CD4-positive, alpha-beta T cell treated with Interleukin-17A for 4 hours (primary cell): ENCODE results near the gene VPREB3.
A peak's percentile ranks its signal among the peaks of the same experiment; 100 is the strongest.
"Not testable (repeated sequence)": the region's sequence is repeated elsewhere in the genome, so short reads cannot be mapped to it uniquely, and the experiment has no call there.

Experiments
- DNase-seq: peaks from one replicate; pipeline ENCODE4 v3.0.0-alpha.2; 2020; ENCODE audit warnings: mixed read lengths

The VPREB3 gene

DNA sequence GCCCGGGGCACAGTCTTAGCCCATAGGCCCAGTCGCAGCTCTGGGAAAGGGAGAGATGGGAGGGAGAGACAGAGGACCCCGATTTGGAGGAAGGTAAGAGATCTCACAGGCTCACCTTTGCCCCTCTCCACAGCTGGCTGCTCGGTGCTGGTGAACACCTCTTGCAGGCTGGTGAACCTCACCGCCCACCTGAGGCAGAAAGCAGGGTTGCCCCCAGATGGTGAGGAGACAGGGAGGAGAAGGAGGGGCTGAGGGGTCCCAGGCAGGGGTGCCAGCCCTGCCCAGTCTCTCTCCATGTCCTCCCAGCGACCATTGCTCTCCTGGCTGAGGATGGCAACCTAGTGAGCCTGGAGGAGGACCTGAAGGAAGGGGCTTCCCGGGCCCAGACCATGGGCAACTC is 9.7 kb upstream of the VPREB3 start:
- no peak for DNase-seq

DNA sequence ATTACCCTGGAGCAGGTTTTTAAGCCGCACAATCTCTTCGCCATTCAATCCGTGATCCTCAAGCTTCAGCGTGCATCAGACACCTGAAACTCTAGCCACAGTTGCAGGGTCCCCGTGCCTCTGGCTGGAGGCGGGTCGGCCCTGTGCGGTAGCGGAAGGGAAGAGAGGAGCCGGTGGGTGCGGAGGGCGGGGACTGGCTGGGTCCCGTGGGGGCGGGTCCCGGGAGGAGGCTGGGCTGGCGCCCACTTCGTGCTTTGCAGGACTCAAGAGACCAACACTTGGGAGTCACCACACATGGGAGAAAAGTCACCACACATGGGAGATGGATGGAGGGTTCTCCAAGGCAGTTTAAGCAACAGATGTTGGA is 9.3 kb upstream of the VPREB3 start:
- DNase-seq: peak; percentile 79

- peak; percentile 56 for DNase-seq
Observed at GRCh38 chr22:23762842-23763578, 8.8 kb upstream of the VPREB3 start, which contains the start of gene C22orf15. C22orf15 (plus strand) TSS chr22:23762990; CDS start chr22:23763307, 317 bp downstream.

DNA sequence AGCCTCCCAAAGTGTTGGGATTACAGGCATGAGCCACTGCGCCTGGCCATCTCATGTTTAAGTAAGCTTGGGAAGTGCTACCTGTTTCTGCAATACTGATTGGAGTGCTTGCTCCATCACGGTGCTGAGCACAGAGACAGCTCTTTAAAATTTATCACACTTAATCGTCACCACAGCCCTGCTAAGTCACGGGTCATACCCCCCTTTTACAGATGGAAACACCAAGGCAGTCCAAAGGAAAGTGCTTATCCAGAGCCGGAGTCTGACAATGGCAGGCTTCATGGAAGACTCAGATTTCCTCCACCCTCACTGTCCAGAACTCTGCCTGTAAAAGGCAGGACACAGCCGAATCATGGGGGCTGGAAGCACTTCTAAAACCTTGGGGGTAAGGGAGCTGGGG is 5.8 kb upstream of the VPREB3 start:
- DNase-seq: no peak

DNA sequence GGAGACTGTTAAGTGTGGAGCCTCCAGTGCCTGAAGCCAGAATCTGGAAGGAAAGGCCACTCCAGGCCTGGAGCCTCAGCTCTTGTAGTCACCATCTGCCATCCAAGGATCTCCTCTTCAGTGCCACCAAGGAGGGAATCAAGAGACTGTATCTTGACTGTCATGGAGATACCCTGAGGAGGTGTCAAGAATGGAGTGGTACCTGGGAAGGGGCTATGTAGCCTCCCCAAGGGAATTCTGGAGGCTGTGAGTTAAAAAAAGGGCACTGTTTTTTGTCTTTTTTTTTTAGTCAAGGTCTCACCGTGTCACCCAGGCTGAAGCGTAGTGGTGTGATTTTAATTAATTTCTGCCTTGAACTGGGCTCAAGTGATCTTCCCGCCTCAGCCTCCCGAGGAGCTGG is 5.3 kb upstream of the VPREB3 start:
- DNase-seq: no peak

DNA sequence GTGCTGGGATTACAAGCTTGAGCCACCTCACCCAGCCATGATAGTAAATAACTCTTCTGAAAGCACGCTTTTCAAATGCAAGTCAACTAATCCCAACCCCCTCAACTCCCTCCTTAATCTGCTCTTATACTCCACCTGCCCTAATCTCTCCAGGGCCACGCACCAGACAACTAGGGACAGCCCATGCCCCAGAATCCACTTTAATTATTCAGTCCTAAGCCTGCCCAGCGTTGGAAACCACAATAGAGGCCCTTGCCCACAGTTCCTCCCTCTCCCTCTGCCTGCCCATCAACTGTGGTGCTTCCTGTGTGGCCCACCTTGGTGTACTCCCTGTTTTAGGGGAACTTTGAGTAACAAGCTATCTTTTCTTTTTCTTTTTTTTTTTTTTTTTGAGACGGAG is 2.7 kb upstream of the VPREB3 start:
- DNase-seq: no peak

DNA sequence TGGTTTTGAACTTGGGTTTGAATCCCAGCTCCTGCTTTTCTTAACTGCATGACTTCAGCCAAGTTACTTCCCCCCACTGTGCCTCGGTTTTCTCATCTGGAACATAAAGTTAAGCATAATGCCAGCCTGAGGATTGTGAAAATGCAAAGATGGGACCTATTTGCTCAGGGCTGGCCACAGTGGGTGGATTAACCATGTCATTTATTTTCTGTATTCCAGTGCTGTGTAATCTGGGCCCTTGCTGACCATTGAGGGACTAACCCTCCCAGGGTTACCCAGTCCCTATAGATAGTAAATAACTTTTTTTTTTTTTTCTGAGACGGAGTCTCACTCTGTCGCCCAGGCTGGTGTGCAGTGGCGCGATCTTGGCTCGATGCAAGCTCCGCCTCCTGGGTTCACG is 1.5 kb upstream of the VPREB3 start:
- DNase-seq: no peak

DNA sequence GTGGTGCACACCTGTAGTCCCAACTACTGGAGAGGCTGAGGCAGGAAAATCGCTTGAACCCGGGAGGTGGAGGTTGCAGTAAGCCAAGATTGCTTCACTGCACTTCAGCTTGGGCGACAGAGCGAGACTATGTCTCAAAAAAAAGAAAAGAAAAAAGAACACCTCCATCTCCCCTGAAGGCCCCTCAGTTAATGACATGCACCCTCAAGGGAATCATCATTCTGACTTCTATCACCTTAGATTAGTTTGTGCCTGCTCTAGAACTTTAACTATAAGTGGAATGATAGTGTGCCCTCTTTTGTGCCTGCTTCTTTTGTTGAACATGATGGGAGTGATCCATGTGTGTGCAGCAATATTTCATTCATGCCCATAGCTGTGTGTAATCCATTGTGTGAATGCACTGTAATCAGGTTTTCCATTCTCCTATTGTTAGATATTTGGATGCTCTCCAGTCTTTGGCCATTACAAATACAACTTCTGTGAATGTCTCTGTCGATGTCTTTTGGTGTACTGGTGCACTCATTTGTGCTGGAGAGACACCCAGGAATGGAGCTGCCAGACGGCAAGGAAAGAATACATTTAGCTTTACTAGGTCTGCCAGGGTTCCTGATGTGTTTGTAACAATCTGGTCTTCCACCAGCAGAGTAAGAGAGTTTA is 883 bp upstream of the VPREB3 start:
- no peak for DNase-seq

GRCh38 chr22:23753385-23753784 is 840 bp downstream of the VPREB3 start:
- no peak for DNase-seq

DNA sequence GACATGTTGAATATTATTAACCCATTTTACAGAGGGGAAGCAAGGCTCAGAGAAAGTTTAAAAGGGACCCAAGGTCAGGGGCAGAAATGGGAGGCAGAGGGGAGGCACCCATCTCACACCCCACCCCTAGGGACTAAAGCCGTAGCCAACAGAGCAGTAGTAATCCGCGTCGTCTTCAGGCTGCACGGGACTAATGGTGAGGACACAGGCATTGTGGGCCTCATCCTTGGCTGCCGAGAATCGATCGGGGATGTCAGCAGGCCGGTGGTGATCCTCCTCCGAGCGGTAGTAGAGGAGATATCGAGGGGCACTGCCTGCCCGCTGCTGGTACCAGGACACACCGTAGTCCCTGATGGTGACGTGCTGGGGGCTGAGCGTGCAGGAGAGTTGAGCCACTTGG is 1.5 kb downstream of the VPREB3 start:
- no peak for DNase-seq

GRCh38 chr22:23752090-23752691 is 2.0 kb downstream of the VPREB3 start:
- DNase-seq: no peak

DNA sequence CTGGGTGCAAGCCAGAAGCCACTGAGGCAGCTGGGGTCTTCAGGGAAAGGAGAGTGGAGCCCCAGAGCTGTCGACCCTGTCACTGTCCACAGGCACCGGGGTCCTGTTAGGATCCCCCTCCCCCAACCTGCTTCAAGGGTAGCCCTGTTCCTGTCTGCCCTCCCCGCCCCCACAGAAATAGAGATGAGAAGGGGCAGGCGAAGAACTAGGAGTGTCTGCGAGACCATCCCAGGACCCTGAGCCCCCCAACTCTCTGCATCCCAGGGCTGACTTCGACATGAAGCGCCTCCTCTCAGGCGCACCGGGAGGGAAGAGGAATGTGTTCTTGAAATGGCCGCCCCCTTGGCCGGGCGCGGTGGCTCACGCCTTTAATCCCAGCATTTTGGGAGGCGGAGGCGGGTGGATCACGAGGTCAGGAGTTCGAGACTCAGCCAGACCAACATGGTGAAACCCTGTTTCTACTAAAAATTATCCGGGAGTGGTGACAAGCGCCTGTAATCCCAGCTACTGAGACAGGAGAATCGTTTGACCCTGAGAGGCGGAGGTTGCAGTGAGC is 2.7 kb downstream of the VPREB3 start:
- DNase-seq: no peak

DNA sequence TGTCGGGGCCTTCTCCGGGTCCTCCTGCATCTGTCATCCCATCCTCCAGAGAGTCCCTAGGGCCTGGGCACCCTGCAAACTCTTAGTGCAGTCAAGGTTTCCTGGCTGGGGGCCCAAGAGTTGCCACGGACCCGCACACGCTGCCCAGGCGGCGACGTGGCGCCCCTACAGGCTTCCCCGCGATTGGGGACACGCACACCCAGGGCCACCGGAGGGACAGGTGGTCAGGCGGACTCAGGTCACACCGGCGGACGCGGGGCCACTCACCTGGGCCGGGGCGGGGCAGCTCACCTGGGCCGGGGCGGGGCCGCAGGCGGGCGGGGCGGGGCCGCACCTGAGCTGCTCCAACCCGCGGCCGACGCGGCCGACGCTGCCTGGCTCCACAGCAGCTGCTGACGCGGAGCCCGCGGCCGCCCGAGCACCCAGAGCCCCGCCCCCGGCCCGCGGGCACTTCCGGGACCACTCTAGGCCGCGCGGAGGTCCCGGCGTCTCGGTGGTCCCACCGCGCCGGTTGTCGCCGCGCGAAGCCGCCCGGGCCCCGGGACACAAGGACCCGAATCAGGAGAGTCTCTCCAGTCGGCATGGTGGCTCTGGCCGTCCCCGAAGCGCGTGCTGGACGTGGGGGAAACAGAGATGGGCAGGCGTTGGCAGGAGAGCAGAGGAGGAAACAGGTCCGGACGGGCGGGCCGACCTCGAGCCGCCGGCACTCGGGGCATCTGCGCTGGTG is 3.3 kb downstream of the VPREB3 start, which contains the start of gene ZNF70:
Gene ZNF70, minus strand, starts transcription at position 399 of the 727 bp plus-strand sequence. CDS start 5,972 bp downstream, outside the sequence.
- peak; percentile 94 for DNase-seq

DNA sequence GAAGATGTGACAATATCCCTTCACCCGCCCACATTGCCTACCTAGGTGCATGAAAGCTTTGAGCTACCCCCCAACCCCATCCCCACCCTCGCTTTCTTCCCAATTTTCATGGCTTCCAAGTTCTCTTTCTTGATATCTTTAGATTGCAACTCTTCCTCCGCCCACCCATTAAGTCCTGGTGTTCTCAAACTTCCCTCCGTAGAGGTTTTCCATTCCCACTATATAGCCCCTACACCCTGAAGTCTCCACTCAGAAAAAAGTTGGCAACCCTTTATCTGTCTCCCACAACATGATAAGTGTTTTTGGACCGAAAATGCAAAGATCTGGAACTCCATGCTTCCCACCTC is 3.9 kb downstream of the VPREB3 start:
- DNase-seq: no peak

- DNase-seq: no peak
Observed at GRCh38 chr22:23749841-23750301, 4.4 kb downstream of the VPREB3 start.

DNA sequence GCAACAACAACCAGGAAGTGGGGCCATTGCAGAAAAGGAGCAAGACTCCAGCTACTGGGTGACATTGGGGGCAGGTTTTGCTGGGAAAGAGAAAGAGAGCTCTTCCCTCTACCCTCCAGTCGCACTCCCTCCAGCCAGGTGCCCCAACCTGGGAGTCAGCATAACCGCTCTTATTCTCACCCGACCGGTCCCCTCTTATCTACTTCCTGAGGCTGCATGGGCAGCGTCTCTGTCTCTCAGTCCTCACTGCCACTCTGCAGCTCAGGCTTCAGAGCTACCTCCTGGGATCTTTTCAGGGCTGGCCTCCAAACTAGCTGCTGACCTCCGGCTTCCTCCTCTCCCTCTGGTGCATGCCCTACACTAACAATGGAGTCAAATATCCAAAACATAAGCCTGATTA is 8.4 kb downstream of the VPREB3 start:
- DNase-seq: no peak

DNA sequence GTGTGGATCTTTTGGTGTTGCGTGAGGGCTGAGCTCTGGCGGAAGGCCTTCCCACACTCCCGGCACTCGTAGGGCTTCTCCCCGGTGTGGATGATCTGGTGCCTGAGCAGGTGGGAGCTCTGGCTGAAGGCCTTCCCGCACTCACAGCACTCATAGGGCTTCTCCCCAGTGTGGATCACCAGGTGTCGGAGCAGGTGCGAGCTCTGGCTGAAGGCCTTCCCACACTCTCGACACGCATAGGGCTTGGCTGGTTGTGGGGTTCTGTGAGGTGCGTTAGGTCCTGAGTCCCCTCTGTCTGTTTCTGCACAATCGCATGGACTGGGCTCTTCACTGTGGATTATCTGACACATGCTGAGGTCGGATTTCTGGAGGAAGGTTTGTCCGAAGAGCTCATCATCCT is 9.7 kb downstream of the VPREB3 start:
- no peak for DNase-seq

DNA sequence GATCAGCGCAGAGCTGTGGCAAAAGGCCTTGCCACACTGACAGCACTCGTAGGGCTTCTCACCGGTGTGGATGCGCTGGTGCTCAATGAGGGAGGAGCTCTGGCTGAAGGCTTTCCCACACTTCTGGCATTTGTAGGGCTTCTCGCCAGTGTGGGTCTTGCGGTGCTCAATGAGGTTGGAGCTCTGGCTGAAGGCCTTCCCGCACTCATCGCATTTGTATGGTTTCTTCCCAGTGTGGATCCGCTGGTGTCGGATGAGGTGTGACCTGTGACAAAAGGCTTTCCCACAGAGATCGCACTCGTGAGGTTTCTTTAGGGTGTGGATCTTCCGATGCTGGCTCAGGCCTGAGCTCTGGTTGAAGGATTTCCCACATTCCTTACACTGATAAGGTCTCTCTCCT is 10.2 kb downstream of the VPREB3 start:
- no peak for DNase-seq

- no peak for DNase-seq
Observed at GRCh38 chr22:23743303-23743705, 10.9 kb downstream of the VPREB3 start.

DNA sequence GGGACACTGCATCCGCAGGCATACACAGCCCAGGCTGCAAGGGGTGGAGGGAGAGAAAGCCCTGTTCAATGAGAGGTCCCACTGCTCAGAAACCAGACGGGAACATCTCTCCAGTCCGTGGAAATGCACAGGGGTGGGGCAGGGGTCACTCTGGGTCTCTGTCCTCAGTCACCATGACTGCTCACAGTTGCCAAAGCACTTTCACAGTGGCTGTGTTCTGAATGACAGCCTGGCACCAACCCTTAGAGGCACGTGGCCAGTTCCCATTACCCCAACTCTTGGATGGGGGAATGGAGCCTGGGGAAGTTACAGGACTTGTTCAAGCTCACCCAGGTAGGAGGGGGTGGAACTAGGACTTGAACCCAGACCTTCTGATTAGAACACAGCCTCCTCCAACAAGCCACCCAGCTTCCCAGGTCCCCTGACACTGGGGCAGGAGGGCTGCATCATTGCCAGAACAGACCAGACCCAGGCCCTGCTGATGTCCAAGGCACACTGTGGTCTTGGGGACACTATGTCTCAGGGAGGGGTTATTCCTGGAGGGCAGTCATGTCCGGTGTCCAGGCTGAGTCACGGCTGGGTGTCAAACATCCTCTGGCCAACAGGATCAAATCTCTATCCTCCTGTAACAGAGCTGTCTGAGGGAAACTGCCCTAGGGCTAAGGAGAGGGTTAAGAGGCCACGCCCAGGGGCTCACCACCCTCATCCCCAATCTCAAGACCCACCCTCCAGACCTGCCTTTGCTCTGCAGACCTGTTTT is 11.5 kb downstream of the VPREB3 start:
- no peak for DNase-seq

DNA sequence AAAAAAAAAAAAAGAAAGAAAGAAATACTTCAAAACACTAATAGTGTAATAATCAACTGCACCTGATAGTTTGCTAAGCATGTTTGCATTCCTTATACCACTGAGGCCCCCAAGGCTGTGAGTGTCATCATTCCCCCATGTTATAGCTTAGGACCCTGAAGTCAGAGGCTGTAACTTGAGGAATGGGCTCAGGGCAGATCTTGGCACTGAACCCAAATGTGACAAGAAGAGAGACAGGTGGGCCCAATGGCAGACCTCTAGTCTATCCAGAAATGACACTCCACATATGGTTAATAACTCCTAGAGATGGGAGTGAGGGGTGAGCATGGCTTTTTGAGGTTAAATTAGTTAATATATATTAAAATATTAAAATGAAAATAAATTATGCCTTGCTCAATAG is 16.5 kb downstream of the VPREB3 start:
- DNase-seq: no peak

DNA sequence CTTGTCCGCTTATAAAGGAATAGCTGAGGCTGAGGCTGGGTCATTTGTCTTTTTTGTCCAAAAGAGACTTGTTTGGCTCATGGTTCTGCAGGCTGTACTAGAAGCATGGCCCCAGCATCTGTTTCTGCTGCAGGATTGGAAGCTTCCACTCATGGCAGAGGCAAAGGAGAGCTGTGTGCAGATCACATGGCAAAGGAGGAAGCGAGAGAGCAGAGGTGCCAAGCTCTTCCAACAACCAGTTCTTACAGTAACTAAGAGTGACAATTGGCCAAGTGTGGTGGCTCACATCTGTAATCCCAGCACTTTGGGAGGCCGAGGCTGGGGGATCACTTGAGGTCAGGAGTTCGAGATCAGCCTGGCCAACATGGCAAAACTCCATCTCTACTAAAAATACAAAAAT is 26.1 kb downstream of the VPREB3 start:
- DNase-seq: not testable (repeated sequence)
